IPS DF 4.7 (cell line): ENCODE data around the gene CST4.
"Not testable (repeated sequence)": the region's sequence is repeated elsewhere in the genome, so short reads cannot be mapped to it uniquely, and the experiment has no call there.

Experiments
- DNase-seq: peaks from one replicate; pipeline ENCODE4 v3.0.0-alpha.2; 2013; ENCODE audit warnings: low spot score; ENCODE audit errors: extremely low read depth

Gene CST4

GRCh38 chr20:23662276-23662870 lies 26.5 kb downstream of the CST4 start:
- DNase-seq: no peak

GRCh38 chr20:23661002-23661429 lies 27.8 kb downstream of the CST4 start:
- DNase-seq: no peak

GRCh38 chr20:23659989-23660837 lies 28.6 kb downstream of the CST4 start:
- DNase-seq: no peak

GRCh38 chr20:23659610-23659988 lies 29.2 kb downstream of the CST4 start:
- DNase-seq: not testable (repeated sequence)

- DNase-seq: no peak
Measured at GRCh38 chr20:23658989-23659609, 29.7 kb downstream of the CST4 start.

- DNase-seq: no peak
Measured at GRCh38 chr20:23658336-23658735, 30.5 kb downstream of the CST4 start.

- no peak for DNase-seq
Measured at GRCh38 chr20:23657202-23657601, 31.6 kb downstream of the CST4 start.

GRCh38 chr20:23656372-23656771 lies 32.5 kb downstream of the CST4 start:
- DNase-seq: no peak

- DNase-seq: no peak
Measured at GRCh38 chr20:23655491-23656211, 33.2 kb downstream of the CST4 start.

GRCh38 chr20:23654717-23655116 lies 34.1 kb downstream of the CST4 start:
- DNase-seq: no peak

GRCh38 chr20:23654000-23654399 lies 34.8 kb downstream of the CST4 start:
- DNase-seq: no peak

- no peak for DNase-seq
Measured at GRCh38 chr20:23653400-23653938, 35.4 kb downstream of the CST4 start.

- no peak for DNase-seq
Measured at GRCh38 chr20:23652926-23653325, 35.9 kb downstream of the CST4 start.

GRCh38 chr20:23652371-23652770 lies 36.5 kb downstream of the CST4 start:
- no peak for DNase-seq

- DNase-seq: no peak
Measured at GRCh38 chr20:23651117-23651516, 37.7 kb downstream of the CST4 start.

GRCh38 chr20:23649830-23650417 lies 38.9 kb downstream of the CST4 start:
- no peak for DNase-seq

GRCh38 chr20:23649242-23649641 lies 39.6 kb downstream of the CST4 start:
- no peak for DNase-seq

GRCh38 chr20:23647346-23647745 lies 41.5 kb downstream of the CST4 start:
- no peak for DNase-seq

- no peak for DNase-seq
Measured at GRCh38 chr20:23646106-23646873, 42.5 kb downstream of the CST4 start.

- no peak for DNase-seq
Measured at GRCh38 chr20:23645575-23645974, 43.3 kb downstream of the CST4 start.
